H1 (cell line): ENCODE data around the gene PCIF1. TPM values are rescaled to one million over a fixed set of nuclear protein-coding genes. Genes with fewer than 3 reads are reported as not detected.

Experiments
- ATF3 ChIP-seq: IDR thresholded peaks from 2 replicates; pipeline ENCODE4 v1.6.1; 2011; ENCODE audit warnings: low read depth, mild to moderate bottlenecking, low read length; ENCODE audit not compliant: insufficient read depth
- GABPA ChIP-seq: IDR thresholded peaks from 2 replicates; pipeline ENCODE4 v1.6.1; 2011; ENCODE audit warnings: mild to moderate bottlenecking, low read length, moderate library complexity, borderline replicate concordance; ENCODE audit not compliant: insufficient read depth
- JUND ChIP-seq: IDR thresholded peaks from 2 replicates; pipeline ENCODE4 v1.6.1; 2011; ENCODE audit warnings: mild to moderate bottlenecking, improper control_type of control experiment, low read length
- KDM4A ChIP-seq: IDR thresholded peaks from one replicate; pipeline ENCODE4 v1.7.1; 2012; ENCODE audit warnings: low read depth, mild to moderate bottlenecking, moderate library complexity, low read length, inconsistent platforms; ENCODE audit not compliant: severe bottlenecking
- SIN3A ChIP-seq, 2 experiments: IDR thresholded peaks in 1 of 2; conservative IDR thresholded peaks in 1 of 2; 2 replicates each; pipeline ENCODE4 v1.6.1; 2011 to 2012; ENCODE audit warnings: low read length in 2 of 2, improper control_type of control experiment in 1 of 2, low read depth in 1 of 2, mild to moderate bottlenecking in 1 of 2
- SRF ChIP-seq: IDR thresholded peaks from 2 replicates; pipeline ENCODE4 v1.6.1; 2011; ENCODE audit warnings: mild to moderate bottlenecking, low read depth, low read length, moderate library complexity
- polyA plus RNA-seq, 7 experiments: library from polyadenylated mRNA; depleted of rRNA in 3 of 7; stranded (reverse) in 5 of 7; unstranded in 2 of 7; fragments of >200 nt in 5 of 7; fragments of 200-250 nt in 2 of 7; gene quantifications; 1 replicate in 5 of 7; 2 replicates in 1 of 7; 4 replicates in 1 of 7; pipeline versions ENCODE4 v1.2.1 to v1.2.3, GENCODE V29; 2011 to 2013; ENCODE audit warnings: missing spikeins in 2 of 7, mixed read lengths in 2 of 7
- total RNA-seq: library from RNA; stranded (reverse); fragmentation: NEBNext Ultra II Directional; extraction: Animal tissue kit (Norgen Biotek cat#: 25700); gene quantifications from 2 replicates; pipeline ENCODE4 v1.2.1, GENCODE V29; 2021
- TF ChIP-seq, protein P1 (sequence below): IDR thresholded peaks from 2 replicates; pipeline ENCODE4 v1.6.1; 2012; ENCODE audit warnings: low read length, inconsistent platforms
- TF ChIP-seq, protein P2 (sequence below): IDR thresholded peaks from 2 replicates; pipeline ENCODE4 v1.6.1; 2012; ENCODE audit warnings: inconsistent platforms

PCIF1 gene
- total and polyA plus RNA-seq, 2 of the 8 experiments (the other 6 are each of a cell fraction or from before 2014, with no cell fraction given) = 30.3 to 30.6 TPM

- TF ChIP-seq, protein P1, sequence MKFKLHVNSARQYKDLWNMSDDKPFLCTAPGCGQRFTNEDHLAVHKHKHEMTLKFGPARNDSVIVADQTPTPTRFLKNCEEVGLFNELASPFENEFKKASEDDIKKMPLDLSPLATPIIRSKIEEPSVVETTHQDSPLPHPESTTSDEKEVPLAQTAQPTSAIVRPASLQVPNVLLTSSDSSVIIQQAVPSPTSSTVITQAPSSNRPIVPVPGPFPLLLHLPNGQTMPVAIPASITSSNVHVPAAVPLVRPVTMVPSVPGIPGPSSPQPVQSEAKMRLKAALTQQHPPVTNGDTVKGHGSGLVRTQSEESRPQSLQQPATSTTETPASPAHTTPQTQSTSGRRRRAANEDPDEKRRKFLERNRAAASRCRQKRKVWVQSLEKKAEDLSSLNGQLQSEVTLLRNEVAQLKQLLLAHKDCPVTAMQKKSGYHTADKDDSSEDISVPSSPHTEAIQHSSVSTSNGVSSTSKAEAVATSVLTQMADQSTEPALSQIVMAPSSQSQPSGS = no peak
- no peak for TF ChIP-seq KDM4A
- TF ChIP-seq SRF = no peak
- no peak for TF ChIP-seq GABPA
- TF ChIP-seq, protein P2, sequence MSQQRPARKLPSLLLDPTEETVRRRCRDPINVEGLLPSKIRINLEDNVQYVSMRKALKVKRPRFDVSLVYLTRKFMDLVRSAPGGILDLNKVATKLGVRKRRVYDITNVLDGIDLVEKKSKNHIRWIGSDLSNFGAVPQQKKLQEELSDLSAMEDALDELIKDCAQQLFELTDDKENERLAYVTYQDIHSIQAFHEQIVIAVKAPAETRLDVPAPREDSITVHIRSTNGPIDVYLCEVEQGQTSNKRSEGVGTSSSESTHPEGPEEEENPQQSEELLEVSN = no peak
- no peak for TF ChIP-seq ATF3
- TF ChIP-seq JUND = no peak
- no peak for TF ChIP-seq SIN3A (conservative IDR thresholded peaks at IDR 0.05 in 1 of 2, IDR thresholded peaks at IDR 0.05 in 1 of 2; ENCODE audit: low read depth in 1 of 2, low read length in 2 of 2)
These were observed 36.2 kb upstream of the PCIF1 start (continued) for GRCh38 chr20:45898285-45898684.
